WI38 (cell line): ENCODE results near the gene HCST.

ENCODE experiments used
- H3K4me3 ChIP-seq: 2 replicates; pipeline ENCODE4 v1.5.1; 2011; ENCODE audit warnings: low read depth, mild to moderate bottlenecking, control low read depth, low read length
- TF ChIP-seq, protein P1 (sequence below): IDR thresholded peaks from 2 replicates; pipeline ENCODE4 v1.5.1; 2012; ENCODE audit warnings: low read depth, mild to moderate bottlenecking, control low read depth, low read length

HCST gene

DNA sequence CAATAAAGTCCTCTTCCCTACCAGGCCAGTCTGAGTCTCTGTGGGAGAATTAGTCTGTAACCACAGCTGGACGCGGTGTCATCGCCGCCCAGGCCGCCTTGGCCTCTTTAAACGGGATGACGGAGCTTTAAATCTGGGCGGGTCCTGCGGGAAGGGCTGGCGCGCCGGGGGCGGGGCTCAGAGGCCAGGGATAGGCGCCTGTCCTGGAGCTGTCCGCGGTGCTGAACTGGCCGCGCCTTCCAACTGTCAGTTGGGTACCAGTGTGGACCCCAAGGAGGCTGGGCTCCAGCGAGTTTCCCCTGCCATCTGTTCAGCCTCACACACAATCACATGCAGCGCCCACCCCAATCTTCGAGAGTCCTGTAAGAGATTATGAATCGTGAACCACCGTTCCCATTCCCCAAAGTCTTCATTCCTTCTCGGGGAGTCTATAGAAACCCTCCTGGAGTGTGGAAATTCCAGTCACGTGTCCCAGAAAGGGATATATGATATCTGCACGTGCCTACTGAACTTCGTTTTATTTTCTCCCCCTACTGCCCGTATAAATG is 22.5 kb upstream of the HCST start:
- TF ChIP-seq, protein P1, sequence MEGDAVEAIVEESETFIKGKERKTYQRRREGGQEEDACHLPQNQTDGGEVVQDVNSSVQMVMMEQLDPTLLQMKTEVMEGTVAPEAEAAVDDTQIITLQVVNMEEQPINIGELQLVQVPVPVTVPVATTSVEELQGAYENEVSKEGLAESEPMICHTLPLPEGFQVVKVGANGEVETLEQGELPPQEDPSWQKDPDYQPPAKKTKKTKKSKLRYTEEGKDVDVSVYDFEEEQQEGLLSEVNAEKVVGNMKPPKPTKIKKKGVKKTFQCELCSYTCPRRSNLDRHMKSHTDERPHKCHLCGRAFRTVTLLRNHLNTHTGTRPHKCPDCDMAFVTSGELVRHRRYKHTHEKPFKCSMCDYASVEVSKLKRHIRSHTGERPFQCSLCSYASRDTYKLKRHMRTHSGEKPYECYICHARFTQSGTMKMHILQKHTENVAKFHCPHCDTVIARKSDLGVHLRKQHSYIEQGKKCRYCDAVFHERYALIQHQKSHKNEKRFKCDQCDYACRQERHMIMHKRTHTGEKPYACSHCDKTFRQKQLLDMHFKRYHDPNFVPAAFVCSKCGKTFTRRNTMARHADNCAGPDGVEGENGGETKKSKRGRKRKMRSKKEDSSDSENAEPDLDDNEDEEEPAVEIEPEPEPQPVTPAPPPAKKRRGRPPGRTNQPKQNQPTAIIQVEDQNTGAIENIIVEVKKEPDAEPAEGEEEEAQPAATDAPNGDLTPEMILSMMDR, result no peak
- no peak overlapping the region for H3K4me3 ChIP-seq

DNA sequence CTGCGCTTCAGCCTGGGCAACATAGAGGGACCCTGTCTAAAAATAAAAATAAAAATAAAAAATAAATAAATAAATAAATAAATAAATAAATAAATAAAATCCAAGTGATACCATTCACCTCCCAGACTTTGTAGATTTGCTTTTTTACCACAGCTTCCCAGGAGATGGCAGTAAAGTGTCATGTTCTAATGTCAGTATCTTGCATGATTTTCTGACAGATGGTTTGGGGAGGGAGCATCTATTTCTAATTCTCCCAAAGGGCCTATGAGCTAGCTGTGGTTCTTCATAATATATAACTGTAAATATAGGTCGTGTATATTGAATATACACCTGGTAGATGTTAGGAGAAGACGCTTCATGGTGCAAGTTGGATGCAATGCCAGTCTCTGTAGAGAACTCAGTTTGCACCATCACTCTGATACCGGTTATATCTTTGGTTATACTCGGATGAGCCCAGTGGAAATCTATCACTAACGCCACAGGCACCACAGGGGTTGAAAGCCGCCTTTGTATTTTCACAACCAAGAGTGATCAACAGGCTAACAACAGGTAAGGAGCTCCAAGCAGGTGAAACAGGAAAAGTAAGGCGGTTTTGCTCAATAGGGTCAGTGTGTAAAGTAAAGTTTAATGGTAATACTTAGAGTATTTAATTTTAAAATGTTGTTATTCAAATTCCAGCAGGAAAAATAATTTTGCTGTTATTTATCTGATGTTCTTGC is 20.1 kb upstream of the HCST start:
- H3K4me3 ChIP-seq, result no peak overlapping the region

DNA sequence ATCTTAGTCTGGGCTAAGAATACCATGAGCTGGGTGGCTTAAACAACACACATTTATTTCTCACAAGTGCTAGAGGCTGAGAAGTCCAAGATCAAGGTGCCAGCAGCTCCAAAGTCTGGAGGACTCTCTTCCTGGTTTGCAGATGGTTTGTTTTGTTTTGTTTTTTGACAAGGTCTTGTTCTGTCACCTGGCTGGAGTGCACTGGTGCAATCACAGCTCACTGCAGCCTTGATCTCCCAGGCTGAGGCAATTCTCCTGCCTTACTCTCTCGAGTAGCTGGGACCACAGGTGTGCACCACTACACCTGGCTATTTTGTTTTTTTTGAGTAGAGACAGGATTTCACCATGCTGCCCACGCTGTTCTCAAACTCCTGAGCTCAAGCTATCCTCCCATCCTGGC is 18.4 kb upstream of the HCST start:
- no peak overlapping the region for H3K4me3 ChIP-seq
- TF ChIP-seq, protein P1, result no peak

More for the DNA sequence above, 20.1 kb upstream of the HCST start:
- TF ChIP-seq, protein P1, result no peak

- H3K4me3 ChIP-seq, result no peak overlapping the region
- TF ChIP-seq, protein P1, result no peak
These were observed 17.0 kb upstream of the HCST start for GRCh38 chr19:35885225-35885738.

DNA sequence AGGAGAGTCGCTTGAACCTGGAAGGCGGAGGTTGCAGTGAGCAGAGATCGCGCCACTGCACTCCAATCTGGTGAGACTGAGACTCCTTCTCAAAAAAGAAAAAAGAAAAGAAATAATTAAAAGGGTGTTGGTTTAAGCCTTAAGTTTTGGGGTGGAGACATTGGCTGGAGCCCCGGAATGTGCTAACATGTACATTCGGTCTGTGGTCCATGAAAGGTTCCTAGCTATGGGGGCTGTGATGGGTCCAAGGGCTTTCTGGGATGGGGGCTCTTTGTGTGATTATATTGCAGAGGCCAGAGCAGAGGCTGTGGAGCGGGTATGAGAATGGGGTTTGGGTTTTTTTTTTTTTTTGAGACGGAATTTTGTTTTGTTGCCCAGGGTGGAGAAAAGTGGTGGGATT is 16.4 kb upstream of the HCST start:
- TF ChIP-seq, protein P1, result no peak
- no peak overlapping the region for H3K4me3 ChIP-seq

GRCh38 chr19:35887197-35887596 is 15.1 kb upstream of the HCST start:
- no peak overlapping the region for H3K4me3 ChIP-seq
- TF ChIP-seq, protein P1, result no peak

DNA sequence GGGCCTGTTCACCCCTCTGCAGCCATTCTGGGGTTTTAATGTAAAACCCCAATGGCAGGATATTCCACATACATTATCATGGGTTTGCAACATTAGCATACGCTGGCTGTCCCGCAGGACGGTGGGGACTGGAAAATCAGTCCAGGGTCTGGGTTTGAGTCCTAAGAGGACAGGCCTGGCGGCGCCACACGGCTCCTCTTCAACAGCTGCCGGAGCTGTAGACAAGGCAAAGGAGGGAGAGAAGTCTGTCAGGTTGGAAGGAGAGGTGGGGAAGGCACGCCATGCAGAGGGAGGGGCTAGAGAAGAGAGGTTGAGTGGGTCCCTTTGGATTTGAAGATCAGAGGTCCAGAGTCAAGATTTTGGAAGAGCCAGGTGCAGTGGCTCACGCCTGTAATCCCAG is 13.9 kb upstream of the HCST start:
- TF ChIP-seq, protein P1, result no peak
- no peak overlapping the region for H3K4me3 ChIP-seq
